GM19239 (cell line): Measurements from ENCODE around the gene AKAP12.

Source experiments
- DNase-seq: peaks from one replicate; pipeline ENCODE4 v3.0.0; 2011; ENCODE audit warnings: low spot score; ENCODE audit not compliant: insufficient read length
- FAIRE-seq: peaks from 2 replicates; lab custom pipeline; 2011; peaks lifted over from hg19 to GRCh38; lab: Jason Lieb, UNC

AKAP12 gene

GRCh38 chr6:151236668-151237401 is 2.9 kb upstream of the AKAP12 start:
- no peak for DNase-seq
- no peak for FAIRE-seq

- DNase-seq, result no peak
- no peak for FAIRE-seq
Observed at GRCh38 chr6:151240036-151240685, 394 bp downstream of the AKAP12 start.

DNA sequence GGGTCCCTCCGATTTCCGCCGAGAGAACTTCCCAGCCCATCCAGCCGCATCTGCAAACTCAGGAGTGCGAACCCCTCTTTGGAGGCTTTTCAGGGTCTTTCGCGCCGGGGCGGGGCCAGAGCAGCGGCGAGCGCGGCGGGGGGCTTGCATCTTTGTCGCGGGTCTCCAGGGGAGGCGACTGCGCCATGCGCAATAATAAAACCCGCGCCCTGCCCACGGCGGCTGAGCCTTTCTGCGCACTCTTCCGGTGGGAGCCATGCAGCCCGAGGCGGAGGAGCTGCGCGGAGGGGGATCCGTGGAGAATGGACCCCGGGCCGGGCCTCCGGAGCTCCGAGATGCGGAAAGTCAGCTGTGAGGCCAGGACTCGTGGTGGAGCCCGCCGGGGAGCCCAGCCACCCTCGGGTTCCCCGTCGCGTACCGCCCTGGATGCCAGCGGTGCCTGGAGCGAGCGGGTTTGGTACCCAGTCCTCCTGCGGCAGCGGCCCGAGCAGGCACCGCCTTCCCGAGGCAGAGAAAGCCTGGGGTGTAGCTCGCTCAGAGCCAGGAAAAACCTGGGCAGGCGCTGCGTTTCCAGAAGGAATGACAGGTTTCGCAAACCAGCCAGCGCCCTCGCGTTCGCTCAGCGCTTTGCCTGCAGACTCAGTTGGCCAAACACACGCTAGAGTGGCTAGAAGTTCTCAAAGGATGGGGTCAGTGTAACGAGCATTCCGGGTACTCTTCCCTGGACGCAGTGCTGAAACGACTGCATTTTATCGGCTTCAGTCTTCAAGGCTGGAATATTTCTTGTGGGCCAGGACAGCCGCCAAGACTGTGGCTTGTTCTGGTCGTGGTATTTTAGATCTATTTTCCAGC is 1.2 kb downstream of the AKAP12 start:
- FAIRE-seq, result no peak

DNA sequence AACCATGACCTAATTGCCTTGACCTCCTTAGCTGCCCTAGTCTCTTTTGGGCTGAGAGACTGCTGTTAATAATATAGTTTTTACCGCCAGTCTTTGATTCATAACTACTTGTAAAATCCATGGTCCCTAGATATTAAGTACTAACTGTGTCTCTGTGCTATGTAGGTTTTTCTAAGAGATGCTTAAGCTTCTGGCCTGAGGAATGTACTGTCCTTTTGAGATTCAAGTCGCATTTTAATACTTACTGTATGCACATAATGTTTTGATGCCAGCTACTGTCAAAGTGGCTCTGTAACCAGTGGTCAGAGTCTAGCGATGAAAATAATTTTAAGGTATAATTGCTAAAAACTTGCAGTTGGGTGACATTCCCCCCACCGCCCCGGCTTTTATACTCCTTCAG is 2.1 kb downstream of the AKAP12 start:
- no peak for DNase-seq
- FAIRE-seq, result no peak

More for the DNA sequence above, 1.2 kb downstream of the AKAP12 start:
- no peak for DNase-seq

GRCh38 chr6:151242420-151242861 is 2.7 kb downstream of the AKAP12 start:
- DNase-seq (no peak), FAIRE-seq (no peak)

DNA sequence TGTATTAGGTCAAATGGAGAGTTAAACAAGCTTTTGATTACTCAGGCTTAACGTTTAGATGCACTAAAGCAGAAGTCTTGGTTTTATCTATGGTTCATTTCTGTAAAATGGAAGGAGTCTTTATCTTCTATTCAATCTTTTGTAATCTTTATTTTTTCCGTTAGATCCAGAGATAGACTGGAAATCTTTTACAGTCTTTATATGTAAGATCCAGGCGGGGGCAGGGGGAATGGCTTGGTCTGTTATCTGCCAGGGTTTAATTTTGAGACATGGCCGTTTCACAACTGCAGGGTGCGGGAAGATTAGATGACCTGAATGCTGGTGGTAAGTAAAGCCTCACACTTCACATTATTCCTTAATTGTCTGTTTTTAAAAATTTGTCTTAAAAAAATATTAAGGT is 3.7 kb downstream of the AKAP12 start:
- DNase-seq (no peak), FAIRE-seq (no peak)

DNA sequence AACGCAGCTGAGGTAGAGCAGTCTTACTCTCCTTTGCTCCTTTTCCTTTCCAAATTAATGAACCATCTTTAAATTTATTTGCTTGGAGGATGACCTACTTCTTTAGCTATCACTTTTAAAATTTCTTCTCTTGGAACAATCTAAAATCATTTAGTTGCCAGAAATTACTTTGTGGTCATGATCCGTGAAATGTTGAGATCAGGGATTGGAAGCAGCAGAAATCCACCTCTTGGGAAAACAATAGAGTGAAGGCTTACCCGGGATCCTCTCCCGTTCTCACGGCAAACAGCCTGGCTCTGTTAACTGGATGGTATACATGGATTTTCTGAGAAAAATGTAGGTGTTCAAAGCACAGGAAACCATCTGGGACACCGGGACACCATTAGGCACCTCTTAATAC is 7.7 kb downstream of the AKAP12 start:
- DNase-seq (no peak), FAIRE-seq (no peak)

DNA sequence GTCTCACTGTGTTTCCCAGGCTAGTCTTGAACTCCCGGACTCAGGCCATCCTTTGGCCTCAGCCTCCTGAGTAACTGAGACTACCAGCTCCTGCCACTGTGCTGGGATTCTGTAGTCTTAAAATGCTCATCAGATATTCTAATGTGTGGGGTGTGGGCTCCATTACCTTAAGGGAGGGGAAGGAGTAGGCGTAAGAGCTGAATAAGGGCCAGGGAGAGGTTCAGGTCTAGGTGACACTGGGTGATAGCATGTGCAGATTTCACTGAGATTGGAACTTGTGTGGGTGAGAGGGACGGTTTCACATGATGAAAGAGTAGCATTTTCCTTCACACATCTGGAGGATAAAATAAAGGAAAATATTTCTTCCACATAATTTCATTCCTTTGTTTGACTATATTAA is 8.5 kb downstream of the AKAP12 start:
- no peak for DNase-seq
- FAIRE-seq, result no peak

DNA sequence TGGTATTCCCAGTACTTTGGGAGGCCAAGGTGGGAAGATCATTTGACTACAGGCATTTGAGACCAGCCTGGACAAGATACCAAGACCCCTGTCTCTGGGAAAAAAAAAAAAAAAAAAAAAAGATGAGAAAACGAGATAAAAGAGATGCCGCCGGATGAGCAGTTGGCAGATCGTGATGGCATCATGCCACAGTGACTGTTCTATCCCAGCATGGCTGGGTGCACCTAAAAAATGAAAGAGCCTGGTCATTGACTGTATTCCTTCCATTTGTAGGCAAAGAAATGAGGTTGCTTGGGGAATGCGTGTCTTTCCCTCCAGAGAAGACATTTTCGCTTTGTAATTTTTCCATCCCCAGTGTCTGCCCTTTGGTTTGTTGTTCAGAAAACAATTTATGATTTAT is 12.9 kb downstream of the AKAP12 start:
- DNase-seq, result no peak
- FAIRE-seq, result no peak

DNA sequence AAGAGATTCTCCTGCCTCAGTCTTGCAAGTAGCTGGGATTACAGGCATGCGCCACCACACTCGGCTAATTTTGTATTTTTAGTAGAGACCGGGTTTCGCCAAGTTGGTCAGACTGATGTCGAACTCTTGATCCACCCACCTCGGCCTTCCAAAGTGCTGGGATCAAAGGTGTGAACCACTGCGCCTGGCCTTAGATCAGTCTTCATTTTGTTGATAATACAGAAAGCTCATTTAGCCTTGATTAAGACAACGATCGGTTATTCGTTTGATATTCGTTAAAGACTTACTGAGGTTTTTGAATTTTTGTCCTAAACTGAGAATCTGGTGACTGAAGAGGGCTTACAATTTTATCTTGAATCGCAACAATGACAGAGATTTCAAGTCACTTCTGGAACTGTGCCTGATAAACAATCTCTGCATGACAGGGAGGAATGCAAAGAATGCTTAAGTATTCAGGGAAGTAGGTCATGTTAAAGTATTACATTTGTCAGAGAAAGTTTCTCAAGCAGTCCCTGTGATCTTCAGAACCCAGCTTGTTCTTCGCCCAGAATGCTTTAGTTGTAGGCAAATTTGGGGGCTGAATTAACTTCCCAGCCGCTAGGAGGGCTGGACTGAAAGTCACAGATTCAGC is 14.8 kb downstream of the AKAP12 start:
- DNase-seq, result no peak
- FAIRE-seq, result no peak

DNA sequence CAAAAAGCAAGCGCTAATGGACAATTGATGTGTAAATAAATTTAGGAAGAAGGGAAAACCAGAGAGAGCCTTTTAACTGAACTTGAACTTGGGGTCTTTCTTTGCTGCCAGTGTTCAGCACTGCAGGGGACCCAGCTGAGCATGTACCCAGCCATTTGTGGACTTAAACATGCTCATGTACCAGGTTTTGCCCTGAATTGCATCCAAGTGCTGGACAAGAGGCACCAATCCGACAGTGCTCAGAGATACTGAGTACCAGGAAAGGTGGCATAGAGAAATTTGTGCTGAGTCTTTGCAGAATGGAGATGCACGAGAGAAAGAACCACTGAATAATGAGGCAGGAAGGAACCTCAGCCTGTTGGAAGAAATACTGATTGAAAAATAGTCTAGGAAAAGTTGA is 16.0 kb downstream of the AKAP12 start:
- DNase-seq (no peak), FAIRE-seq (no peak)

- FAIRE-seq (no peak), DNase-seq (no peak)
Observed at GRCh38 chr6:151257985-151258445, 18.2 kb downstream of the AKAP12 start.

DNA sequence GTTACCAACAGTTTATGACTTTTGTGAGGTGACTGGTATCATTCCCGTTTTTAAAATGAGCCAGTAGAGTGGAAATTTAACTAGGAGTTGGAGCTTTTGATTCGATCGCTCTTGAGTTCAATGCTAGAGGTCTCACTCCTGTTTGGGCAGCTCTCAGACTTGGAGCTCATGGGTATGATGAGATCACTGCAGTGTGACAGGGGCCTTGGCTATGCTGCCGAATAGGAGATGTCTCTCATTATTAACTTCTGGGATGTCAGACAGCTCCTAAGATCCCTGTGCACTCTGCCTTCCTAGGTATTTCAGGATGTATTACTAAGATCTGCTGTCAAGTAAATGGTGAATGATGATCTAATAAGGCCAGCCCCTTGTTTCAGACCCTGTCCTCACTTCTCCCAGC is 20.4 kb downstream of the AKAP12 start:
- DNase-seq, result no peak
- FAIRE-seq, result no peak

DNA sequence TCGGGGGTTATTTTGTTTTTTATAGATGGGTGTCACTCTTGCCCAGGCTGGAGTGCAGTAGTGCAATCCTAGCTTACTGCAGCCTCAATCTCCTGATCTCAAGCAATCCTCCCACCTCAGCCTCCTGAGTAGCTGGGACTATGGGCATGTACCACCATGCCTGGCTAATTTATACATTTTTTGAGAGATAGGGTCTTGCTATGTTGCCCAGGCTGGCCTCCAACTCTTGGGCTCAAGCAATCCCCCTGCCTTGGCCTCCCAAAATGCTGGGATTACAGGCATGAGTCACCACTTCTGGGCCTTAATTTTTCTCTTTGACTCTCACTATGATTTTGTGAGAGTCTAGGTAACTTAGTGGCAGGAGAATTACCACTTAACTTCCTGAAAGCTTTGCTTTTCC is 23.3 kb downstream of the AKAP12 start:
- no peak for DNase-seq
- FAIRE-seq, result no peak

- DNase-seq (no peak), FAIRE-seq (no peak)
Observed at GRCh38 chr6:151263967-151264366, 24.2 kb downstream of the AKAP12 start.

GRCh38 chr6:151265282-151265681 is 25.5 kb downstream of the AKAP12 start:
- no peak for DNase-seq

GRCh38 chr6:151269321-151269995 is 29.7 kb downstream of the AKAP12 start:
- DNase-seq (no peak), FAIRE-seq (no peak)

More at GRCh38 chr6:151265282-151265681, 25.5 kb downstream of the AKAP12 start:
- FAIRE-seq, result no peak

GRCh38 chr6:151275121-151275520 is 35.4 kb downstream of the AKAP12 start:
- DNase-seq (no peak), FAIRE-seq (no peak)

DNA sequence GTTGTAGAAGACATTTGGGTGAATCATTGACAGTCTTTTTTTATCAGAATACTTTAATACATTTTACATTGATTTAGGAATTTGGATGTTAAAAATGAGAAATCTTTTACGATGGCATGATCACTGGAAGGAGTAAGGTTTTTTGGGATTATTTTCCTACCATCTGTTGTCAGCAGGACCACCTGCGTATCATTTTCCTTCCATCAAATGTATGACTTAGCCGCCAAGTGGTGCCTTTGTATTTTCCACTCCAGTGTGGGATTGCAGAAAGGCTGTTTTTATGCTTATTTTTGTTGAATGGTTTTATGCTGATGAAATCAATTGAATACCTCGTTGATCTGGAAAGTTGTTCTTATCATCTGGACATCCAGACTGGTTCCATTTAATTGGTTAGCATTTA is 35.8 kb downstream of the AKAP12 start:
- FAIRE-seq (no peak), DNase-seq (no peak)
